Right renal pelvis (tissue), 4 donors: ENCODE data around the gene PIK3R2. TPM values are rescaled to one million over a fixed set of nuclear protein-coding genes. Genes with fewer than 3 reads are reported as not detected.
A peak's percentile ranks its signal among the peaks of the same experiment; 100 is the strongest.
"Not testable (repeated sequence)": the region's sequence is repeated elsewhere in the genome, so short reads cannot be mapped to it uniquely, and the experiment has no call there.

Experiments
- DNase-seq, 4 donors: peaks; one replicate each; pipeline ENCODE4 v3.0.0-alpha.2; 2013; ENCODE audit warnings: low read depth in 4 of 4, low spot score in 3 of 4, missing footprints in 1 of 4
- polyA plus RNA-seq, 4 donors: library from polyadenylated mRNA; unstranded; fragments of 120-200 nt; gene quantifications; one replicate each; pipeline ENCODE4 v1.2.1, GENCODE V29; 2013; ENCODE audit not compliant: insufficient read length in 4 of 4

The PIK3R2 gene
- polyA plus RNA-seq, 4 donors: 23.1 to 34.3 (median 28.3) TPM

DNA sequence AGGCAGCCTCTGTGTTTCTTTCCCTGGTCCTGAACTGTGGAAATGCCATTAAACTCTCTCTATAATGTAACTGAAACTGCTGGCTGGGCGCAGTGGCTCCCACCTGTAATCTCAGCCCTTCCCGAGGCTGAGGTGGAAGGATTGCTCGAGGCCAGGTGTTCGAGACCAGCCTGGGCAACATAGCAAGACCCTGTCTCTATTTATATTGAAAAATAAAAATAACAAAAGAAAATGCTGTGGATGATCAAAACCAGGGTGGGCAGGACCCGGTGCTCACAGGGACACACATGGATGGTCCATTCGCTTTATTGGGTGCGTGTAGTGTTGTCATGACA, 43.5 kb downstream of the PIK3R2 start:
- DNase-seq: no peak

DNA sequence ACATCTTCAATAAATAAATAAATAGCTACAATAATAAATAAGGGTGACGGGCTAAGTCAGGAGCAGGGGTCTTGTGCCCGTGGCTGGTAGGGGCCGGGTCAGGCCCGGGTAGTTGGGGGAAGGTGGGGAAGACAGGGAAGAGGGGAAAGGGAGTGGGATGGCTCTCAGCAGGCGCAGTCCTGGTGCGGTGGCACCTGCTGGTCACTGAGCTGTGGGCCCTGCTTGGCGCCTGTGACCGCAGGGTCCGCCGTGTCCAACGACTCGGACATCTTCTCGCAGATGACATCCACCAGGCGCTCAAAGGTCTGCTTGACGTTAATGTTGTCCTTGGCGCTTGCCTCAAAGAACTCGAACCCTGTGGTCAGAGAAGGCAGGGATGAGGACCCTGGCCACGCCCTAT, 44.3 kb downstream of the PIK3R2 start:
- DNase-seq: no peak

GRCh38 chr19:18197941-18198340, 45.0 kb downstream of the PIK3R2 start:
- no peak for DNase-seq

GRCh38 chr19:18198374-18198773, 45.4 kb downstream of the PIK3R2 start:
- DNase-seq: no peak

DNA sequence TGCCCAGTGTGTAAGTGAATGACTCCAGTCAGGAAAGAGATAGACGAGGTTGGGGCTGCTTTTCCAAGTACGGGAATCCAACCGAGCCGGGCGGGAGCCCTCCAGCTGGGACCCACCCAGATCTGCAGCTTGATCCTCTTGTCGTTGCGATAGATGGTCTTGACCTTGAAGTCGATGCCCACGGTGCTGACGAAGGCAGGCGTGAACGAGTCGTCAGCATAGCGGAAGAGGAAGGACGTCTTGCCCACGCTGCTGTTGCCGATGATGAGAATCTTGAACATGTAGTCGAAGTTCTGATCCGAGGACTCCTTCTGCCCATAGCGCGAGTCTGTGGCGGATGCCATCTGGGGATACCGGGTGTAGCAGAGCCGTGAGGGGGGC, 49.4 kb downstream of the PIK3R2 start:
- DNase-seq: no peak

DNA sequence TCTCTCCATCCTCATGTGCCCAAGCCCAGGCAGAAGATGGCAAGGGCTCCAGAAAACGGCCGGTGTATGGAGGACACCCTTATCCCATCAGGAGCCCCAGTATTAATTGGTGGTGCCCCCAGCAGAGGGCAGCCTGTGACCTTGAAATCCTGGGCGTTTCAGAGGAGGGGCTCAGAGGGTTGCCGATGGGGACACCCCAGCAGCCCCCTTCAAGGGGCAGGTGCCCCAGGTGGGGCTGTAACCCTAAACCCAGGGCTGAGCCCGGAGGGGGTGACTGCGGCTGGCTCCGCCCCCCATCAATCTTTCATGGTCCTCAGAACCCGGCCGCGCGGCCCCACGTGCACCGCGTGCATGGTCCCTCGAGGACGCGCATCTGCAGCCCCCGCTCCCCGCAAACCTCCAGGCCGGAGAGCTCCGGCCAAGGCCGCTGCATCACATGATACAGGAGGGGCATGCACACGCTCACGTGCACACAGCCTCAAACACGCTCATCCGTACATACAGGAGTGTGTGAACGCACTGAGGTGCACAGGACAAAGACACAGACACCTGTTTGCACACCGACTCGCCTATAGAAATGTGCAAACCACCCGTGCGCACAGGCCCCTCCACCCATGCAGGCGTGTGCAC, 49.9 kb downstream of the PIK3R2 start:
- no peak for DNase-seq

DNA sequence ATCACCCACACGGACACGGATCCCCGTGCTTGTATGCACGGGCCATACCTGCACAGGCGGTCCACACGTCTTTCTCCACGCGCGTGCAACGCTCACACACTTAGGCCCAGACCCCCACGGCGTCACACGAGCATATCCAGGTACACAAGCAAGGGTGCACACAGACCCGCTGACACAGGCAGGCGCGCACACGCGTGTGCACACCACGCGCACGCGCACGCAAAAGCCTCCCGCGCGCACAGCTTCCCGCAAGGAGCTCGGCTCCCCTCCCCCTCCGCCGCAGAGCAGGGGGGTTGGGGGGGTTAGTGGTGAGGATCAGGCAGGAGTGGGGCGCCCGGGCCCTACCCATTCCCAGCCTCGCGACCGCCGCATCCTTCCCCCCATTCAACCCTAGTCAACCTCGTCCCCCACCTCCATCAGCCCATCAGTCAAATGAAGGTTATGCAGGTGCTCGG, 50.5 kb downstream of the PIK3R2 start:
- no peak for DNase-seq

DNA sequence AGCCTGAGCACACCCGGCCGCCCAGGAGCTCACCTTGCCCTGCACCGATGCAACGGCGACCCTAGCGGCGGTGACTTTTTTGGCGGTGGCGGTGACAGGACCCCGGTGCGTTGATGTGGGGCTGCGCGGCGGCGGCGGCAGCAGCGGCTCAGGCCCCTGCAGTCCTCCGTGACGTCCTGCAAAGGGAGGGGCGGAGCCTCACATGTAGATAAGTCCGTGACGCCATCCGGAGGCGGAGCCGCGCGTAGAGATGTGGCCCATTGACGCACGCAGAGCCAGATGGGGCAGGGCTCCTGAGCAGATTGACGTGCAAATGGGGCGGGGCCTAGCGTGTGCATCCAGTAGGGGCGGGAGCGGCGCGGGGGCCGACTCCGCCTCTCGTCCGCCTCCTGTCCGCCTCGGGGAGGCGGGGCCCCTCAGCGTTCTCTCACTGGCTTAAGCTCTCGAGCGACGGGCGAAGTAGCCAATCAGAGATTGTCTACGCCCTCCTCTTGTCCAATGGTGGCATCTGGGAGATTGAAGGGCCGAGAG, 51.0 kb downstream of the PIK3R2 start, which contains the start of gene RAB3A:
TSS of gene RAB3A (minus strand) at position 180 of the 531 bp plus-strand sequence. CDS start 1,302 bp downstream, outside the sequence.
- DNase-seq: peak; percentile 100

- peak; percentile 83 to 87 (median 86) for DNase-seq
Observed at GRCh38 chr19:18204394-18205199, 51.6 kb downstream of the PIK3R2 start.

GRCh38 chr19:18205200-18205892, 52.4 kb downstream of the PIK3R2 start:
- no peak for DNase-seq

DNA sequence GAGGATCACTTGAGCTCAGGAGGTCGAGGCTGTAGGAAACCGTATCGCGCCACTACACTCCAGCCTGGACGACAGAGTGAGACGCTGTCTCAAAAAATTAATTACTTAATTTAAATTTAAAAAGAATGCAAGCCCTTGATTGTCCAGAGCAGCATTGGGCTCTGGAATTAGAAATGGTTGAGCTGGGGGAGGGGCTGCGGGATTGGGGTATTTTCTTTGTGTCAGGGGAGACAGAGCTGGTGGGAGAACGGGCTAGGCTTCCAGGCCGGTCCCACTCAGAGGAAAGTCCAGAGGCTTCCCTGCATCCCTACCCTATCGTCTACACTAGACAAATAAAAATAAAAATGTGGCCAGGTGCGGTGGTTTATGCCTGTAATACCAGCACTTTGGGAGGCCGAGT, 53.1 kb downstream of the PIK3R2 start:
- no peak for DNase-seq

GRCh38 chr19:18208098-18208951, 55.4 kb downstream of the PIK3R2 start:
- DNase-seq: no peak

DNA sequence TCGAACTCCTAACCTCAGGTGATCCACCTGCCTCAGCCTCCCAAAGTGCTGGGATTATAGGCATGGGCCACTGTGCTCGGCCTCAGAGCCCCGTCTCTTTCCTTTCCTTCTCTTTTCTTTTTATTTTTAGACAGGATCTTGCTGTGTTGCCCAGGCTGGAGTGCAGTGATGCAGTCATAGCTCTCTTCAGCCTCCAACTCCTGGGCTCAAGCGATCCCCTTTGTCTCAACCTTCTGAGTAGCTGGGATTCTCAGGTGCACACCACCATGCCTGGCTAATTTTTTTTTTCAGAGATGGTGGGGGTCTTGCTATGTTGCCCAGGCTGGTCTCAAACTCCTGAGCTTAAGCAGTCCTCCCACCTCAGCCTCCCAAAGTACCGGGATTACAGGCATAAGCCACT, 56.9 kb downstream of the PIK3R2 start:
- DNase-seq: not testable (repeated sequence)

DNA sequence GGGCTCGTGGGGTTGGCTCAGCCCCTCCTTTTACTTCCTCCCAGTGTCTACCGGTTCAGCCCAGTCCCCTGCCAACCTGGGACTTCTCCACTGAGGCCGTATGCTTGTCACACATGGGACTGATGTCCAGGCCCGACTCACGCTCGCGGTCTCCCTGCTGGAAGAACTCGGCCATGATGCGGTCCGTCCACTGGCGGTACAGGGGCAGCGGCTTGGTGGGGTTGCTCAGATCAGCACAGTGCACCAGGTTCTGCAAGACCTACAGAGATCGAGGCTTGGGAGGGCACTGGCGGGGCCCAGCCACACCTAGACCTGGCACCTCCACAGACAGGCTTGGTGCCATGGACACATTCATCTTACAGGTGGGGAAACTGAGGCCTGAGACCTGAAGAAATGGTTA, 58.7 kb downstream of the PIK3R2 start:
- DNase-seq: no peak

GRCh38 chr19:18214779-18215433, 61.9 kb downstream of the PIK3R2 start:
- DNase-seq: no peak

- no peak for DNase-seq
Observed at GRCh38 chr19:18216789-18217188, 63.8 kb downstream of the PIK3R2 start.

GRCh38 chr19:18218159-18218558, 65.2 kb downstream of the PIK3R2 start:
- DNase-seq: no peak

GRCh38 chr19:18218600-18218999, 65.6 kb downstream of the PIK3R2 start:
- no peak for DNase-seq
